Tibial nerve (tissue), 4 donors: Measurements from ENCODE around the gene APOC3.

Experiments used
- EP300 ChIP-seq, 2 donors: sonication (generic); formaldehyde crosslinking; IDR thresholded peaks; one replicate each; pipeline ENCODE4 v1.6.1; 2017; ENCODE audit warnings: antibody characterized with exemption in 2 of 2, mild to moderate bottlenecking in 1 of 2
- POLR2A ChIP-seq, 2 donors: fragments of 450-650 bp; IDR thresholded peaks; one replicate each; pipeline ENCODE4 v1.6.1; 2017; ENCODE audit warnings: antibody characterized with exemption in 2 of 2, mild to moderate bottlenecking in 2 of 2, moderate library complexity in 2 of 2
- TF ChIP-seq, protein P1 (sequence below), 5 experiments: fragments of 200-600 bp in 3 of 5; fragments of 450-650 bp in 2 of 5; sonication (generic) in 3 of 5; IDR thresholded peaks; one replicate each; pipeline ENCODE4 v1.5.1; 2016 to 2019; ENCODE audit warnings: antibody characterized with exemption in 5 of 5, mild to moderate bottlenecking in 3 of 5, moderate library complexity in 2 of 5

DNA sequence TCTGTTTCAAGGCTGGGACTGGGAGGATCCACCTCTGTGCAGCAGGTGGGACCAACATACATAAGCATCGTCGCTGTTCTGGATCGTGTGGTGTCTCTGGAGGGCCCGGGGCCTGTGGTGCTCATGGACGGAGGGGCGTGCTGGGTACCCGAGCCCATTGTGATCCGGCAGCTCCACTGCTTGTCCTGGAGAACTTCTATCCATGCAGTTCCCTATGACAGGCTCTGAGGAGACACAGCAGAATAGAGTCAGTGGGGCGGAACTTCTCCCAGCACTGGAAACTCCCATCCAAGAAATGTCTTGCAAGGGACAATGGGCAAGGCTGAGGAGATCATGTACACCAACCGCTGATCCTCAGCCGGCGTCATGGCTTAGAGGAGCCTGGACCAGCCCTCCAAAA is 19.4 kb downstream of the APOC3 start:
- TF ChIP-seq, protein P1, sequence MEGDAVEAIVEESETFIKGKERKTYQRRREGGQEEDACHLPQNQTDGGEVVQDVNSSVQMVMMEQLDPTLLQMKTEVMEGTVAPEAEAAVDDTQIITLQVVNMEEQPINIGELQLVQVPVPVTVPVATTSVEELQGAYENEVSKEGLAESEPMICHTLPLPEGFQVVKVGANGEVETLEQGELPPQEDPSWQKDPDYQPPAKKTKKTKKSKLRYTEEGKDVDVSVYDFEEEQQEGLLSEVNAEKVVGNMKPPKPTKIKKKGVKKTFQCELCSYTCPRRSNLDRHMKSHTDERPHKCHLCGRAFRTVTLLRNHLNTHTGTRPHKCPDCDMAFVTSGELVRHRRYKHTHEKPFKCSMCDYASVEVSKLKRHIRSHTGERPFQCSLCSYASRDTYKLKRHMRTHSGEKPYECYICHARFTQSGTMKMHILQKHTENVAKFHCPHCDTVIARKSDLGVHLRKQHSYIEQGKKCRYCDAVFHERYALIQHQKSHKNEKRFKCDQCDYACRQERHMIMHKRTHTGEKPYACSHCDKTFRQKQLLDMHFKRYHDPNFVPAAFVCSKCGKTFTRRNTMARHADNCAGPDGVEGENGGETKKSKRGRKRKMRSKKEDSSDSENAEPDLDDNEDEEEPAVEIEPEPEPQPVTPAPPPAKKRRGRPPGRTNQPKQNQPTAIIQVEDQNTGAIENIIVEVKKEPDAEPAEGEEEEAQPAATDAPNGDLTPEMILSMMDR (IDR thresholded peaks at IDR 0.05), result no peak
- TF ChIP-seq POLR2A (IDR thresholded peaks at IDR 0.05) (no peak), EP300 (IDR thresholded peaks at IDR 0.05) (no peak)
